Activated T-helper 2 cell treated with anti-CD3 and anti-CD28 coated beads, Interferon-gamma antibody, Interleukin-2, Interleukin-4, amounts not matched to agents 10 μg/mL and 5 μg/mL and 100 μg/mL, durations not matched to agents 14 hours and 24 hours and 36 hours (primary cell): ENCODE measurements around the gene TANC1. TPM values are rescaled to one million over a fixed set of nuclear protein-coding genes. Genes with fewer than 3 reads are reported as not detected.
A peak's percentile ranks its signal among the peaks of the same experiment; 100 is the strongest.

Source experiments
- DNase-seq: peaks from one replicate; pipeline ENCODE4 v3.0.0; 2021; ENCODE audit warnings: low spot score
- H3K27ac Mint-ChIP-seq: one replicate; pipeline ENCODE4 v1.8.0; 2021; ENCODE audit warnings: mixed read lengths
- H3K27me3 Mint-ChIP-seq: one replicate; pipeline ENCODE4 v1.8.0; 2021; ENCODE audit warnings: low read depth, mixed read lengths
- H3K36me3 Mint-ChIP-seq: one replicate; pipeline ENCODE4 v1.8.0; 2021; ENCODE audit warnings: low read depth, mixed read lengths
- H3K4me1 Mint-ChIP-seq: one replicate; pipeline ENCODE4 v1.8.0; 2021; ENCODE audit warnings: low read depth, mixed read lengths
- H3K4me3 Mint-ChIP-seq: one replicate; pipeline ENCODE4 v1.8.0; 2021; ENCODE audit warnings: low read depth, mild to moderate bottlenecking, moderate library complexity, mixed read lengths
- H3K9me3 Mint-ChIP-seq: one replicate; pipeline ENCODE4 v1.8.0; 2021; ENCODE audit warnings: mixed read lengths
- intact Hi-C: fragments of 100-400 bp; cut with micrococcal nuclease; formaldehyde crosslinking; loops from one replicate; pipeline ENCODE4 v1.15.1; 2023
- total RNA-seq: library from RNA; stranded (reverse); gene quantifications from 2 replicates; pipeline ENCODE4 v1.2.3, GENCODE V29; 2022

Gene TANC1
- total RNA-seq, 1 donor from 2014 or later, result 0.34 TPM

DNA sequence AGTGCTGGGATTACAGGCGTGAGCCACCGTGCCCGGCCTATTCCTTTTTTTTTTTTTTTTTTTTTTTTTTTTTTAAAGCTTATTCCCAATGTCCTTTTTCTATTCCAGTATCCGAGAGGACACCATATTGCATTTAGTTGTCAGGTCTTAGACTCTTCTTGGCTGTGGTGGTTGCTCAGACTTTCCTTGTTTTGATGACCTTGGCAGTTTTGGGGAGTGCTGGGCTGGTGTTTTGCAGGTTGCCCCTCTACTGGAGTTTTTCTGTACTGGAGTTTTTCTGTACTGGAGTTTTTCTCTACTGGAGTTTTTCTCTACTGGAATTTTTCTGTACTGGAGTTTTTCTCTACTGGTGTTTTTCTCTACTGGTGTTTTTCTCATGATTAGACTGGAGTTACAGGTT lies 149.2 kb downstream of the TANC1 start:
- DNase-seq, result no peak
- H3K27ac Mint-ChIP-seq, result no peak overlapping the region
- no peaks in the 10 kb centered on the region for H3K36me3 Mint-ChIP-seq
- peaks cover 6% of the 10 kb centered on the region for H3K27me3 Mint-ChIP-seq
- intact Hi-C loops, result loop anchor here (1.0 kb wide), 1 partner anchor 216 kb away; no protein-coding TSS in a partner anchor
- no peaks in the 10 kb centered on the region for H3K4me1 Mint-ChIP-seq
- H3K9me3 Mint-ChIP-seq, result no peaks in the 10 kb centered on the region
- H3K4me3 Mint-ChIP-seq, result no peak overlapping the region

- peaks cover 2% of the 10 kb centered on the region for H3K27me3 Mint-ChIP-seq
- no peak overlapping the region for H3K4me3 Mint-ChIP-seq
- H3K4me1 Mint-ChIP-seq, result no peaks in the 10 kb centered on the region
- H3K27ac Mint-ChIP-seq, result no peak overlapping the region
- peak; percentile 56 for DNase-seq
- H3K9me3 Mint-ChIP-seq, result no peaks in the 10 kb centered on the region
- intact Hi-C loops, result loop anchor here (1.0 kb wide), 1 partner anchor 217 kb away; no protein-coding TSS in a partner anchor
- H3K36me3 Mint-ChIP-seq, result no peaks in the 10 kb centered on the region
Measured at GRCh38 chr2:159118115-159118858, 149.8 kb downstream of the TANC1 start.

DNA sequence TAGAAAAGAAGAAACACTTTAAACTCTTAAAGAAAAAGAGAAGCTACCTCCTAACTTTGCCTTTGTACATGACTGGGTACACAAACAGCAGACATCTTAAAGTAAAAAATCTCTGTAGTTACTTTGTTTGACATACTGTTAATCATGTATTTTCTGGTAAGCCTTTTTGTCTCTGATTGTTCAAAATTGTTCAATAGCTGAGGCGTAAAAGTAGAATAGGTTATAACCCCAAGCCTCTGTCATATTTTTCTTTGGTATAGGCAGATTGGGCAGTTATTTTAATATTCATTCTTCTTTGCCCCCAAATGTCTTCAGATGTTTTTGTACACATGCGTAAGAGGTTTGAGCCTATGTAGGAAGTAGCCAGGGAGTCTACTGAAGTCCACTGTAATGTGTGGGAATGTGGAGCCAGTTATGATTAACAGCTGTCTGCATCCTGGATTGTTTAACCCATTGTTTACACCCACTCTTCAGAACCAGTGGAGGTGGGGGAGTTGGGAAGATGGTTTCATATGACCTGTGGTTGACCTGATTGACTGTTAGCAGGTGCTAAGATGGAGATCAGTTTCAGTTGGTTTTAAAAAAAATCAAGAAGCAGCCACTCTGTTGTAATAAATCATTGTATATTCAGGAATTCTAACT lies 150.5 kb downstream of the TANC1 start:
- H3K4me3 Mint-ChIP-seq, result no peak overlapping the region
- no peaks in the 10 kb centered on the region for H3K36me3 Mint-ChIP-seq
- no peak for DNase-seq
- intact Hi-C loops, result loop anchor here (1.0 kb wide), 1 partner anchor 218 kb away; no protein-coding TSS in a partner anchor
- H3K4me1 Mint-ChIP-seq, result no peaks in the 10 kb centered on the region
- H3K9me3 Mint-ChIP-seq, result no peaks in the 10 kb centered on the region
- peaks cover 2% of the 10 kb centered on the region for H3K27me3 Mint-ChIP-seq
- H3K27ac Mint-ChIP-seq, result no peak overlapping the region

GRCh38 chr2:159119652-159120257 lies 151.3 kb downstream of the TANC1 start:
- no peak for DNase-seq
- Mint-ChIP-seq H3K4me3 (no peak overlapping the region), H3K27me3 (no peaks in the 10 kb centered on the region), H3K4me1 (peaks cover 7% of the 10 kb centered on the region), H3K27ac (no peak overlapping the region), H3K9me3 (no peaks in the 10 kb centered on the region), H3K36me3 (no peaks in the 10 kb centered on the region)
- intact Hi-C loops, result no loop called here

DNA sequence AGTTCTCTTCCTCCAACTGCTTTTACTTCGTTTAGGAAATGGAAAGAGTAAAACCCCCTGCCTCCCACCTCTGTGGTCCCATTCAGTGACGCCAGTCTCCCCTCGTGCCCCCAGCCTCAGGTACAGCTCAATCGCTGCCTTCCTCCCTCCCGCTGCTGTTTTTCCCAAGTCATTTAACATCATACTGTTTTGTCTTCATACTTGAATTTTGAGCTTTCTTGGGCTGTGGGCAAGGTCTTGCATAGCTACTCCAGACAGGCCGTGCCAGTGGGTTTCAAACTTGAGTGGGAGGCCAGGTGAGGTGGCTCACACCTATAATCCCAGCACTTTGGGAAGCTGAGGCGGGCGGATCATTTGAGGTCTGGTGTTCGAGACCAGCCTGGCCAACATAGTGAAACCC lies 155.3 kb downstream of the TANC1 start:
- peaks cover 9% of the 10 kb centered on the region for H3K4me1 Mint-ChIP-seq
- H3K27ac Mint-ChIP-seq, result no peak overlapping the region
- intact Hi-C loops, result no loop called here
- no peak overlapping the region for H3K4me3 Mint-ChIP-seq
- no peaks in the 10 kb centered on the region for H3K27me3 Mint-ChIP-seq
- H3K36me3 Mint-ChIP-seq, result no peaks in the 10 kb centered on the region
- no peaks in the 10 kb centered on the region for H3K9me3 Mint-ChIP-seq
- DNase-seq, result no peak

- H3K4me3 Mint-ChIP-seq, result no peak overlapping the region
- H3K4me1 Mint-ChIP-seq, result peaks cover 9% of the 10 kb centered on the region
- no peaks in the 10 kb centered on the region for H3K9me3 Mint-ChIP-seq
- intact Hi-C loops, result no loop called here
- H3K27me3 Mint-ChIP-seq, result no peaks in the 10 kb centered on the region
- DNase-seq, result no peak
- peak overlapping the region; percentile 52 for H3K27ac Mint-ChIP-seq
- no peaks in the 10 kb centered on the region for H3K36me3 Mint-ChIP-seq
Measured at GRCh38 chr2:159124441-159124911, 156.0 kb downstream of the TANC1 start.

DNA sequence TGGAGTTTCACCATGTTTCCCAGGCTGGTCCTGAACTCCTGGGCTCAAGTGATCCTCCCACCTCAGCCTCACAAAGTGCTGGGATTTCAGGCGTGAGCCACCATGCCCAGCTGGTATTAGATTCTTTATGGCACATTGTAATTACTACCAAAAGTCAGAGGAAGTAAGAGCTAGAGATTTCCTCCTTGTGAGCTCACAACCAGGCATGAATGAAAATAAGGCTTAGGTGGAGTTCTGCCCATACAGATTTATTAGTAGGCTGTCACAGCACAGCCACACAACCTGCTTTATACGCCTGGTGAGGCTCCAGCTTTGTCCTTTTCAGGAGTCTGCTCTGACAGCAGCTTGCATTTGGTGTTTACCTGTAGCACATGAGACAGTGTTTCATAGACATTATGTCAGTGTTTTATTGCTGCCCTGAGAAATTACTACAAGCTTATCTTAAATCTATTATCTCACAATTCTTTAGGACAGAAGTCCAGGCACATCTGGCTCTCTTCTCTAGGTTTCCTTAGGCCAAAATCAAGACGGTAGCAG lies 156.6 kb downstream of the TANC1 start:
- Mint-ChIP-seq H3K27me3 (no peaks in the 10 kb centered on the region), H3K9me3 (no peaks in the 10 kb centered on the region), H3K4me1 (peaks cover 10% of the 10 kb centered on the region), H3K36me3 (no peaks in the 10 kb centered on the region), H3K27ac (no peak overlapping the region), H3K4me3 (no peak overlapping the region)
- intact Hi-C loops, result no loop called here
- no peak for DNase-seq

GRCh38 chr2:159125858-159126257 lies 157.4 kb downstream of the TANC1 start:
- Mint-ChIP-seq H3K4me1 (peaks cover 10% of the 10 kb centered on the region), H3K4me3 (no peak overlapping the region), H3K27ac (no peak overlapping the region), H3K9me3 (no peaks in the 10 kb centered on the region), H3K36me3 (no peaks in the 10 kb centered on the region), H3K27me3 (no peaks in the 10 kb centered on the region)
- no peak for DNase-seq
- intact Hi-C loops, result no loop called here

GRCh38 chr2:159126432-159127022 lies 158.1 kb downstream of the TANC1 start:
- Mint-ChIP-seq H3K27me3 (no peaks in the 10 kb centered on the region), H3K36me3 (no peaks in the 10 kb centered on the region), H3K9me3 (no peaks in the 10 kb centered on the region), H3K27ac (no peak overlapping the region), H3K4me1 (peaks cover 10% of the 10 kb centered on the region), H3K4me3 (no peak overlapping the region)
- intact Hi-C loops, result no loop called here
- no peak for DNase-seq

- Mint-ChIP-seq H3K27me3 (no peaks in the 10 kb centered on the region), H3K36me3 (no peaks in the 10 kb centered on the region), H3K4me1 (peaks cover 10% of the 10 kb centered on the region), H3K27ac (no peak overlapping the region), H3K4me3 (no peak overlapping the region), H3K9me3 (no peaks in the 10 kb centered on the region)
- DNase-seq, result no peak
- intact Hi-C loops, result no loop called here
Measured at GRCh38 chr2:159128191-159128590, 159.8 kb downstream of the TANC1 start.

- no peak for DNase-seq
- Mint-ChIP-seq H3K36me3 (no peaks in the 10 kb centered on the region), H3K27ac (no peak overlapping the region), H3K27me3 (no peaks in the 10 kb centered on the region), H3K9me3 (no peaks in the 10 kb centered on the region), H3K4me3 (no peak overlapping the region), H3K4me1 (peaks cover 8% of the 10 kb centered on the region)
- intact Hi-C loops, result no loop called here
Measured at GRCh38 chr2:159129269-159129668, 160.8 kb downstream of the TANC1 start.

- no peaks in the 10 kb centered on the region for H3K9me3 Mint-ChIP-seq
- H3K36me3 Mint-ChIP-seq, result no peaks in the 10 kb centered on the region
- intact Hi-C loops, result no loop called here
- no peak for DNase-seq
- peaks cover 2% of the 10 kb centered on the region for H3K4me1 Mint-ChIP-seq
- no peaks in the 10 kb centered on the region for H3K27me3 Mint-ChIP-seq
- H3K4me3 Mint-ChIP-seq, result no peak overlapping the region
- no peak overlapping the region for H3K27ac Mint-ChIP-seq
Measured at GRCh38 chr2:159129824-159130223, 161.4 kb downstream of the TANC1 start.
